Esophagus squamous epithelium (tissue), 5 donors: ENCODE results near the gene IYD. TPM values are rescaled to one million over a fixed set of nuclear protein-coding genes. Genes with fewer than 3 reads are reported as not detected.
"Not testable (repeated sequence)": the region's sequence is repeated elsewhere in the genome, so short reads cannot be mapped to it uniquely, and the experiment has no call there.

Experiments used
- DNase-seq: peaks from one replicate; lab custom pipeline; 2025; lab: John Stamatoyannopoulos, UW
- H3K27ac ChIP-seq, 4 donors: fragments of 200-600 bp; sonication (generic); one replicate each; pipeline ENCODE4 v1.5.1; 2016 to 2019; ENCODE audit warnings: mild to moderate bottlenecking in 1 of 4
- H3K27me3 ChIP-seq, 4 donors: fragments of 200-600 bp; sonication (generic); 1 replicate in 3 of 4; 2 replicates in 1 of 4; pipeline versions ENCODE4 v1.5.1 to v1.6.0; 2017 to 2021; ENCODE audit warnings: antibody characterized with exemption in 1 of 4
- H3K36me3 ChIP-seq, 3 donors: fragments of 200-600 bp; sonication (generic); one replicate each; pipeline ENCODE4 v1.5.1; 2016 to 2019
- H3K4me1 ChIP-seq, 3 donors: fragments of 200-600 bp; sonication (generic); one replicate each; pipeline ENCODE4 v1.5.1; 2017 to 2019
- H3K4me3 ChIP-seq, 4 donors: fragments of 200-600 bp; sonication (generic); 1 replicate in 3 of 4; 2 replicates in 1 of 4; pipeline ENCODE4 v1.5.1; 2016 to 2019; ENCODE audit warnings: mild to moderate bottlenecking in 2 of 4, moderate library complexity in 1 of 4
- H3K9me3 ChIP-seq, 3 donors: fragments of 200-600 bp; sonication (generic); one replicate each; pipeline ENCODE4 v1.5.1; 2016 to 2019
- CTCF ChIP-seq, 6 experiments: fragments of 450-650 bp in 4 of 6; fragments of 200-600 bp in 2 of 6; sonication (generic) in 2 of 6; IDR thresholded peaks; one replicate each; pipeline ENCODE4 v1.5.1; 2016 to 2019; ENCODE audit warnings: antibody characterized with exemption in 6 of 6, mild to moderate bottlenecking in 4 of 6, moderate library complexity in 4 of 6
- POLR2A ChIP-seq, 4 donors: fragments of 450-650 bp; IDR thresholded peaks; one replicate each; pipeline ENCODE4 v1.6.1; 2017; ENCODE audit warnings: antibody characterized with exemption in 4 of 4, mild to moderate bottlenecking in 4 of 4, moderate library complexity in 3 of 4
- WGBS, 2 donors: methylation state at CpG; one replicate each; pipeline ENCODE4 v1.1.5; 2018; 5-methylcytosine and 5-hydroxymethylcytosine counted together
- intact Hi-C: fragments of 100-400 bp; cut with DNase I; formaldehyde crosslinking; loops from one replicate; pipeline ENCODE4 v1.15.0; 2022
- total RNA-seq, 4 donors: library from RNA; depleted of rRNA; stranded (reverse); fragments of >200 nt; gene quantifications; one replicate each; pipeline ENCODE4 v1.1.0, GENCODE V29; 2016
- donor health status: DM: yes; HTN: yes; CAD: no.

The IYD gene
- total RNA-seq, 4 donors from 2014 or later = not detected

GRCh38 chr6:150370112-150370511 is 1.3 kb downstream of the IYD start:
- intact Hi-C loops = no loop called here

GRCh38 chr6:150371356-150371755 is 2.5 kb downstream of the IYD start:
- no peak for TF ChIP-seq POLR2A (IDR thresholded peaks at IDR 0.05)
- no peak for TF ChIP-seq CTCF (IDR thresholded peaks at IDR 0.05)
- no peaks in the 10 kb centered on the region for H3K9me3 ChIP-seq
- DNase-seq = no peak
- intact Hi-C loops = no loop called here
- no peak overlapping the region for H3K27ac ChIP-seq
- no peaks in the 10 kb centered on the region for H3K27me3 ChIP-seq
- H3K4me3 ChIP-seq = no peak overlapping the region
- 78 to 79% methylated on average over 2 of the region's 2 CpGs for WGBS, 2 donors
- peaks cover 0 to 16% (median 0%) of the 10 kb centered on the region in 3 donors for H3K4me1 ChIP-seq
- no peaks in the 10 kb centered on the region for H3K36me3 ChIP-seq

More at GRCh38 chr6:150370112-150370511, 1.3 kb downstream of the IYD start:
- no peaks in the 10 kb centered on the region for H3K36me3 ChIP-seq
- WGBS, 2 donors = 74 to 81% methylated on average over 12 of the region's 12 CpGs
- H3K4me3 ChIP-seq = no peak overlapping the region
- no peak for DNase-seq
- no peaks in the 10 kb centered on the region for H3K27me3 ChIP-seq
- peaks cover 0 to 16% (median 0%) of the 10 kb centered on the region in 3 donors for H3K4me1 ChIP-seq
- no peaks in the 10 kb centered on the region for H3K9me3 ChIP-seq
- TF ChIP-seq CTCF (IDR thresholded peaks at IDR 0.05) (no peak), POLR2A (IDR thresholded peaks at IDR 0.05) (no peak)
- no peak overlapping the region for H3K27ac ChIP-seq

- Histone ChIP-seq H3K9me3 (no peaks in the 10 kb centered on the region), H3K4me3 (no peak overlapping the region), H3K27me3 (no peaks in the 10 kb centered on the region), H3K27ac (no peak overlapping the region), H3K36me3 (no peaks in the 10 kb centered on the region), H3K4me1 (peaks cover 0 to 19% (median 0%) of the 10 kb centered on the region in 3 donors)
- no peak for DNase-seq
- intact Hi-C loops = no loop called here
- 60 to 71% methylated on average over 1 of the region's 1 CpG for WGBS, 2 donors
- no peak for TF ChIP-seq CTCF (IDR thresholded peaks at IDR 0.05)
- no peak for TF ChIP-seq POLR2A (IDR thresholded peaks at IDR 0.05)
Observed at GRCh38 chr6:150372051-150372450, 3.2 kb downstream of the IYD start.

GRCh38 chr6:150373260-150373701 is 4.5 kb downstream of the IYD start:
- 7 to 42% methylated on average over 2 of the region's 2 CpGs for WGBS, 2 donors
- TF ChIP-seq CTCF (IDR thresholded peaks at IDR 0.05) (no peak), POLR2A (IDR thresholded peaks at IDR 0.05) (no peak)
- H3K9me3 ChIP-seq = no peaks in the 10 kb centered on the region
- H3K27me3 ChIP-seq = no peaks in the 10 kb centered on the region
- intact Hi-C loops = no loop called here
- no peak for DNase-seq
- H3K4me3 ChIP-seq = no peak overlapping the region
- peaks cover 0 to 22% (median 0%) of the 10 kb centered on the region in 3 donors for H3K4me1 ChIP-seq
- peak overlapping the region in 1 of 4 donors; percentile 38 for H3K27ac ChIP-seq
- no peaks in the 10 kb centered on the region for H3K36me3 ChIP-seq

- H3K27ac ChIP-seq, H3K9me3 ChIP-seq, H3K36me3 ChIP-seq, intact Hi-C loops, DNase-seq, H3K4me3 ChIP-seq, H3K27me3 ChIP-seq: not testable (repeated sequence)
- WGBS, 2 donors = 54 to 63% methylated on average over 4 to 5 of the region's 5 CpGs
- peaks cover 0 to 22% (median 0%) of the 10 kb centered on the region in 3 donors for H3K4me1 ChIP-seq
Observed at GRCh38 chr6:150374346-150374745, 5.5 kb downstream of the IYD start.
